Astrocyte of the cerebellum (primary cell): Measurements from ENCODE around the gene CAMK4.

Source experiments
- DNase-seq: peaks from one replicate; pipeline ENCODE4 v3.0.0-alpha.2; 2011; ENCODE audit warnings: low read depth
- H3K4me3 ChIP-seq: 2 replicates; pipeline ENCODE4 v1.5.1; 2011; ENCODE audit warnings: mild to moderate bottlenecking, low read depth, low read length, moderate library complexity
- in situ Hi-C: cut with HindIII; loops from 2 replicates; pipeline ENCODE4 v1.10.0; 2017; ENCODE audit warnings: low sequenced_read_pairs
- TF ChIP-seq, protein P1 (sequence below): IDR thresholded peaks from 2 replicates; pipeline ENCODE4 v1.5.1; 2012; ENCODE audit warnings: low read length, low read depth, moderate library complexity, mild to moderate bottlenecking; ENCODE audit errors: missing control alignments

CAMK4 gene

DNA sequence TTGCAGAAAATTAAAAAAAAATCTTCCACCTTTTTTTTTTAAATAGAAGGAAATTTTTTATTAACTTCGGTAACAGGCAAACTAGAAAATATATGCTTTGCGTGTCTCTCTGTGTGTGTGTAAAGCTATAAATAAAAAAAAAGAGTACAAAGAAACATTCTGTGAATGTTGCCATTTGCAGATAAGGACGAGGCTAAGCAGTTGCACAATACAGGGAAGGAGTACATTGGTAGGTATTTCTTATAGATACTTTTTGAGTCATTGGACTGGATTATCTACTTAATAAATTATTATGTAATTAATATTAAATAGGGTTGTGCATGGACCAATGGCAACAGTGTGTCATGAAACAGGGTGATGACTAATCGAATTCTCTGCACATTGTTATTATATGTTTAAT lies 102.4 kb downstream of the CAMK4 start:
- no peak for DNase-seq
- in situ Hi-C loops: no loop called here
- TF ChIP-seq, protein P1, sequence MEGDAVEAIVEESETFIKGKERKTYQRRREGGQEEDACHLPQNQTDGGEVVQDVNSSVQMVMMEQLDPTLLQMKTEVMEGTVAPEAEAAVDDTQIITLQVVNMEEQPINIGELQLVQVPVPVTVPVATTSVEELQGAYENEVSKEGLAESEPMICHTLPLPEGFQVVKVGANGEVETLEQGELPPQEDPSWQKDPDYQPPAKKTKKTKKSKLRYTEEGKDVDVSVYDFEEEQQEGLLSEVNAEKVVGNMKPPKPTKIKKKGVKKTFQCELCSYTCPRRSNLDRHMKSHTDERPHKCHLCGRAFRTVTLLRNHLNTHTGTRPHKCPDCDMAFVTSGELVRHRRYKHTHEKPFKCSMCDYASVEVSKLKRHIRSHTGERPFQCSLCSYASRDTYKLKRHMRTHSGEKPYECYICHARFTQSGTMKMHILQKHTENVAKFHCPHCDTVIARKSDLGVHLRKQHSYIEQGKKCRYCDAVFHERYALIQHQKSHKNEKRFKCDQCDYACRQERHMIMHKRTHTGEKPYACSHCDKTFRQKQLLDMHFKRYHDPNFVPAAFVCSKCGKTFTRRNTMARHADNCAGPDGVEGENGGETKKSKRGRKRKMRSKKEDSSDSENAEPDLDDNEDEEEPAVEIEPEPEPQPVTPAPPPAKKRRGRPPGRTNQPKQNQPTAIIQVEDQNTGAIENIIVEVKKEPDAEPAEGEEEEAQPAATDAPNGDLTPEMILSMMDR: no peak
- H3K4me3 ChIP-seq: no peak overlapping the region

DNA sequence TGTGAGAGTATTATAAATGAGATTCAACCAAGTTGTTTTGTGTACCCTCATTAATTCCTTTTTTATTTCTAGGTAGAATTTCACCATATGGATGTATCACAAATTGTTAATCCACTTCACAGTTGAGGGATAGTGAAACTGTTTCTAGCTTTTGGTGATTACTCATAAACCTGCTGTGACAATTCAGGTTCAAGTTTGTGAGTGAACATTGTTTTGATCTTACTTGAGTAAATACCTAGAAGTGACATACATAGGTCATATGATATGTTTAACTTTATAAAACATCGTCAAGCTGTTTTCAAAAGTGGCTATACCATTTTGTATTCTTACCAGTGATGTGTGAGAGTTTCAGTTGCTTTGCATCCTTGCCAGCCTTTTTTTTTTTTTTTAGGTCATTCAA lies 112.9 kb downstream of the CAMK4 start:
- DNase-seq: no peak
- in situ Hi-C loops: no loop called here
- TF ChIP-seq, protein P1: no peak

DNA sequence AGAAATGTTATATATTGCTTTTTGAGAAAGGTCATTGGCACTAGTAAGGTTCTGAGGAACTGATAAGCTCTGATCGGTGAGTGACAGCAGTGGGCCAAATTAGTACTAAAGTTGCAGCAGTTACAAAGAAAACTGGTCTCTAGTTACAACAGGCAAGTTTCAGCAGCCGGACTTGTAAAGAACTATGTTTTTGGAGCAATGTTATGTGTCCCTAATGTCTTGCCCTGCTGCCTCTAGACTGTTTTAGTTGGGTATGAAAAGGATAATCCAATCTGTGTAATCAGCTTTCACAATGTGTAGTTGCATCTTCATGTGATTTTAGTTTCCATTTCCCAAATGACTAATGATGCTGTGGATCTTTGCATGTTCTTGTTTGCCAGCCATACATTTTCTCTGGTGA lies 113.5 kb downstream of the CAMK4 start:
- DNase-seq: no peak
- no peak overlapping the region for H3K4me3 ChIP-seq
- TF ChIP-seq, protein P1: no peak
- in situ Hi-C loops: no loop called here

More for the DNA sequence above, 112.9 kb downstream of the CAMK4 start:
- no peak overlapping the region for H3K4me3 ChIP-seq

DNA sequence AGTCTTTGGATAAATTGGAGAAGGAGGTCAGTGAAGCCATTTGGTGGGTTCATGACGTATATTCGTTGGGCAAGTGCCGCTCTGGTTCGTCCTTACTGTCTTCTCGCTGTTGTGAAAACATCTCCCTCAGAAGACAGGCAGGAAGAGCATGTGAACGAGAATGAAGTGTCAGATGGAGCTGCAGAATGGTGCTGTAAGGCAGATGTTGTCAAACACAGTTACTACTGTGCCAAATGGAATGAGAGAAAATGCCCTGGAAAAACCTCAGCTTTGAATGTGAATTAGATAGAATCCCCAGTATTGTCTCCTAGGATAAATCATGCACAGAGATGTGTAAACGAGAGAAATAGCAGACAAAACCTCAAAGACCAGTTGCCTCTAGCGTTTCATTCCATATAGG lies 121.5 kb downstream of the CAMK4 start:
- TF ChIP-seq, protein P1: no peak
- DNase-seq: no peak
- H3K4me3 ChIP-seq: no peak overlapping the region
- in situ Hi-C loops: no loop called here

DNA sequence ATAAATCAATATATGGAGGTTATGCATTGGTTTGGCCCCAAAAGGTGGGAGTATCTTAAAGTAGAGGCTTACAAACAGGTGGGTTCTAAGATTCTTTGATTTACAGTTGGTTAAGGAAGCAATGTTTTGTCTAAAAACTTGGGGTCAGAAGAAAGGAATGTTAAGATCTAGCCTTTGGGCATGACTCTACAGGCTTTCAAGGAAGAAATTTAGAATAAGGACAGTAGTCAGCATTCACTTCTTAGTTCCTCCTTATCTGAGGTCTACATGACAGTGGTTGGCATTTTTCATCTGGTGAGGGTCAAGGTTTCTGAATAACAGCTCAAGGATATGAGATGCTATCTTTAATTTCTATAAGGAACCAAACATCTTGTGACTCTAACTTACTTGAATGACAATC lies 122.8 kb downstream of the CAMK4 start:
- in situ Hi-C loops: no loop called here
- TF ChIP-seq, protein P1: no peak
- H3K4me3 ChIP-seq: no peak overlapping the region
- DNase-seq: no peak

DNA sequence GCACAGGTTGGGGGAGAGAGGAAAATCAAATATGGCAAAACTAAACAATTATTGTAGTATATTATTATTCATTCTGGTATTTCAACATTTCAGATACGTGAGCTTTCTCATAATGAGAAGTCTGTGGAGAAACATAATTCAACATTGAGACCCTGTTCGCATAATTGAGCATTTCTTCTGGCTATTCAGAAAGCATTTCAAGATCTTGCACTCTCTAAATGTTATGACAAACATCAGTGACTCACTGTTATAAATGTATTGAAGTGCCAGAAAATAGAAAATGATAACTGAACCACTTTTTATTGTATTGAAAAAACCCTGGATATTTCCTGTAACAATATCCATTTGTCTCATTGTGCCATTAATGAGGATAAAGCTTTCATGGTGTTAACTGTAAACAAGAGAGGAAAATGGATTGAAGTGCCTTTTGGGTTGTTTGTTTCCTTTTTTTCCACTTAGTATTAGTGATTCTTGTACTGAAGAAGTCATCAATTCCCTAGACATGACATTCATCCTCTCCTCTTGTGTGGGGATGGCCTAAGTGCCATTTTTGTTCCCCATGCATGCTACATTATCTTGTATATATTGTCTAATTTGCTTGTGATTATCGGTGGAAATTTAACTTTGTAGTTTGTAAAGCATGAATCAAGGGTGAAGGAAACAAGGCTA lies 124.6 kb downstream of the CAMK4 start:
- DNase-seq: no peak
- in situ Hi-C loops: no loop called here
- TF ChIP-seq, protein P1: no peak
- H3K4me3 ChIP-seq: no peak overlapping the region
